ENCODE data around the gene CLEC19A.

- TF ChIP-seq POLR2A (IDR thresholded peaks at IDR 0.05; ENCODE audit: low read length) (no peak), GATA1 (IDR thresholded peaks at IDR 0.05; ENCODE audit: low read depth, low read length) (no peak)
These were observed 22.9 kb downstream of the CLEC19A start for GRCh38 chr16:19308392-19308791.
